Activated CD8-positive, alpha-beta memory T cell treated with anti-CD3 and anti-CD28 coated beads for 36 hours (primary cell): Measurements from ENCODE around the gene TBRG4. TPM values are rescaled to one million over a fixed set of nuclear protein-coding genes. Genes with fewer than 3 reads are reported as not detected.

Source experiments
- CTCF ChIA-PET: fragments of 350-600 bp; sonication (Branson Sonifier 250); formaldehyde crosslinking; loops from one replicate; lab custom pipeline; 2021; ENCODE audit warnings: antibody characterized with exemption; lab: Charles Lee
- POLR2A ChIA-PET: fragments of 350-600 bp; sonication (Branson Sonifier 250); formaldehyde crosslinking; loops from one replicate; lab custom pipeline; 2021; ENCODE audit warnings: antibody characterized with exemption; lab: Charles Lee
- total RNA-seq, 2 experiments: library from RNA; stranded (reverse); gene quantifications; one replicate each; pipeline ENCODE4 v1.2.3, GENCODE V29; 2021

Gene TBRG4
- total RNA-seq, 2 experiments from 2014 or later: 213 to 221 TPM

GRCh38 chr7:45070254-45070642 is 41.2 kb downstream of the TBRG4 start:
- CTCF ChIA-PET: interaction anchor here (0.6 kb wide), 1 partner anchor 17 kb away, joined by 3 read pairs; no protein-coding TSS in a partner anchor
- POLR2A ChIA-PET: no interaction called here

- POLR2A ChIA-PET: no interaction called here
- CTCF ChIA-PET: interaction anchor here (0.6 kb wide), 2 partner anchors 16 to 46 kb away, joined by 3 to 4 read pairs; no protein-coding TSS in a partner anchor
Observed at GRCh38 chr7:45069444-45070253, 41.8 kb downstream of the TBRG4 start.

GRCh38 chr7:45068236-45069023 is 43.1 kb downstream of the TBRG4 start:
- ChIA-PET POLR2A (no interaction called here), CTCF (interaction anchor here (1.1 kb wide), 1 partner anchor 68 kb away, joined by 3 read pairs; no protein-coding TSS in a partner anchor)

GRCh38 chr7:45067582-45067981 is 43.9 kb downstream of the TBRG4 start:
- ChIA-PET CTCF (interaction anchor here (1.2 kb wide), 1 partner anchor 69 kb away, joined by 6 read pairs; no protein-coding TSS in a partner anchor), POLR2A (no interaction called here)

- POLR2A ChIA-PET: no interaction called here
Observed at GRCh38 chr7:45066409-45066808, 45.1 kb downstream of the TBRG4 start.

GRCh38 chr7:45065031-45065995 is 46.2 kb downstream of the TBRG4 start:
- ChIA-PET CTCF (interaction anchor here (0.6 kb wide), 1 partner anchor 22 kb away, joined by 4 read pairs; no protein-coding TSS in a partner anchor), POLR2A (no interaction called here)

More at GRCh38 chr7:45066409-45066808, 45.1 kb downstream of the TBRG4 start:
- CTCF ChIA-PET: interaction anchor here (1.2 kb wide), 1 partner anchor 70 kb away, joined by 6 read pairs; no protein-coding TSS in a partner anchor

- ChIA-PET CTCF (no interaction called here), POLR2A (no interaction called here)
Observed at GRCh38 chr7:45064047-45064725, 47.3 kb downstream of the TBRG4 start.

GRCh38 chr7:45061806-45062425 is 49.6 kb downstream of the TBRG4 start:
- POLR2A ChIA-PET: interaction anchor here (1.0 kb wide), 1 partner anchor 61 kb away, joined by 3 read pairs; no protein-coding TSS in a partner anchor

GRCh38 chr7:45061352-45061751 is 50.1 kb downstream of the TBRG4 start:
- POLR2A ChIA-PET: no interaction called here
- CTCF ChIA-PET: no interaction called here

More at GRCh38 chr7:45061806-45062425, 49.6 kb downstream of the TBRG4 start:
- CTCF ChIA-PET: no interaction called here

- ChIA-PET CTCF (no interaction called here), POLR2A (interaction anchor here (1.1 kb wide), 1 partner anchor 60 kb away, joined by 3 read pairs; no protein-coding TSS in a partner anchor)
Observed at GRCh38 chr7:45060295-45060694, 51.2 kb downstream of the TBRG4 start.

GRCh38 chr7:45057878-45058277 is 53.6 kb downstream of the TBRG4 start:
- ChIA-PET POLR2A (no interaction called here), CTCF (no interaction called here)

GRCh38 chr7:45055594-45056219 is 55.8 kb downstream of the TBRG4 start:
- CTCF ChIA-PET: no interaction called here
- POLR2A ChIA-PET: no interaction called here

GRCh38 chr7:45055016-45055415 is 56.5 kb downstream of the TBRG4 start:
- CTCF ChIA-PET: interaction anchor here (0.7 kb wide), 1 partner anchor 208 kb away, joined by 3 read pairs; no protein-coding TSS in a partner anchor
- POLR2A ChIA-PET: no interaction called here

GRCh38 chr7:45054442-45054841 is 57.1 kb downstream of the TBRG4 start:
- ChIA-PET POLR2A (no interaction called here), CTCF (interaction anchor here (0.7 to 1.3 kb wide), 2 partner anchors 16 to 207 kb away, joined by 3 read pairs; no protein-coding TSS in a partner anchor)

GRCh38 chr7:45053941-45054340 is 57.6 kb downstream of the TBRG4 start:
- CTCF ChIA-PET: interaction anchor here (1.3 kb wide), 1 partner anchor 16 kb away, joined by 3 read pairs; no protein-coding TSS in a partner anchor
- POLR2A ChIA-PET: no interaction called here

GRCh38 chr7:45053401-45053800 is 58.1 kb downstream of the TBRG4 start:
- ChIA-PET POLR2A (no interaction called here), CTCF (interaction anchor here (1.3 kb wide), 1 partner anchor 17 kb away, joined by 3 read pairs; no protein-coding TSS in a partner anchor)

GRCh38 chr7:45052011-45052410 is 59.5 kb downstream of the TBRG4 start:
- ChIA-PET POLR2A (no interaction called here), CTCF (interaction anchor here (0.6 to 1.1 kb wide), 2 partner anchors 78 to 1338 kb away, joined by 3 read pairs; no protein-coding TSS in a partner anchor)
